GM12892 (cell line): Measurements from ENCODE around the gene HNRNPM.

Source experiments
- POLR2A ChIP-seq: IDR thresholded peaks from 2 replicates; pipeline ENCODE4 v1.6.1; 2011; ENCODE audit warnings: low read depth, low read length, control low read depth
- POLR2AphosphoS5 ChIP-seq: IDR thresholded peaks from 2 replicates; pipeline ENCODE4 v1.6.1; 2011; ENCODE audit warnings: low read depth, low read length, control low read depth
- TAF1 ChIP-seq: IDR thresholded peaks from 2 replicates; pipeline ENCODE4 v1.6.1; 2011; ENCODE audit warnings: low read depth, mild to moderate bottlenecking, control low read depth, low read length, borderline replicate concordance

DNA sequence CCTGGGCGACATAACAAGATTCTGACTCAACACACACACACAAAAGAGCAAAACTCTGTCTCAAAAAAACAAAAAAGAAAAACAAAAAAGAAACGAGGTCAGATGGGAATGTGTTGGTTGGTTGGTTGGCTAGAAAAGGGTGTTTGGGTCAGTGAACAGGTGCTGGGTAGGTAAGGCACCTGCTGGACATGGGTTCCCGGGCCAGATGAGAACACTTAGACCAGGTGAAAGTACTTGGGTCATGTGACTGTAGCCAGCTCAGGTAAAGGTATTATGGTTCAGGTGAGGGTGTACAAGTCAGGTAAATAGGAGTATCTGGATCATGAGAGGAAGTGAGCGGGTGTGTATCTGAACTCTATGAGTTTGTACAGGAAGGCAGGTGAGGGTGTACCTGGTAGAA, 83.7 kb downstream of the HNRNPM start:
- no peak for TF ChIP-seq POLR2AphosphoS5
- TF ChIP-seq TAF1, result no peak
- no peak for TF ChIP-seq POLR2A
